H54 (cell line): Measurements from ENCODE around the gene SDC4.

Experiments used
- DNase-seq: peaks from one replicate; pipeline ENCODE4 v3.0.0; 2011; ENCODE audit warnings: low spot score, mixed read lengths; ENCODE audit not compliant: insufficient read length
- FAIRE-seq: peaks from 3 replicates; lab custom pipeline; 2011; peaks lifted over from hg19 to GRCh38; lab: Jason Lieb, UNC
- POLR2A ChIP-seq: IDR thresholded peaks from 2 replicates; pipeline ENCODE4 v1.6.1; 2011; ENCODE audit warnings: low read depth, mild to moderate bottlenecking, low read length

The SDC4 gene

DNA sequence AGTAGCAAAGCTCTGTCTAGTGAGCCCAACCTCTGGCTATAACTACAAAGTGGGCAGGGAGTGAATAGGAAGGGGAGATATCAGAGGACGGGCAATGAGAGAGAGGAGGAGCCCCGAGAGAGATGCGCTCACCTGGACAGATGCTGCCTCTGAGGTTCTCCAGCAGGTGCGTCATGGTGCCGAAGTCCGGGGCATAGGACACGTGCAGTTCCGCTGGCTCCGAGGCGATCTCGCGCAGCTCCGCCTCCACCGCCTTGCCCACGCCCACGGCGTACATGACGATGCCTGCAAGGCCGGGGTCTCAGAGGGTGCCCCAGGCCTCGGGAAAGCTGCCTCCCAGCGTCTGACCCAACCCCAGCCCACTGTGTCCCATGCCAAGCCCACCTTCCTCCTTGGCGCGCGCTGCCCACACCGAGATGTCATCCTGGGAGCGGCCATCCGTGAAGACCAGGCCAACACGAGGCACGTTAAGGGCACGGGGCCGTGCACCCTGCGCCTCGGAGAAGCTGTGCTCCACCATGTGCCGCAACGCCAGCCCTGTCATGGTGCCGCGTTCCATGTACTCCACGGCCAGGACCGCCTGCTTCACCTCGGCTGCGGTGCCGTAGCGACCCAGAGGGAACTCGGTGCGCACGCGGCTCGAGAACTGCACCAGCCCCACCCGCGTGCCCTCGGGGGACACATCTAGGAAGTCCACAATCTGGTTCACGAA is 50.3 kb downstream of the SDC4 start:
- TF ChIP-seq POLR2A = no peak
- DNase-seq = no peak
- no peak for FAIRE-seq

GRCh38 chr20:45294659-45295058 is 53.6 kb downstream of the SDC4 start:
- DNase-seq (no peak), FAIRE-seq (no peak)
- TF ChIP-seq POLR2A = no peak

- DNase-seq = no peak
- FAIRE-seq = no peak
- TF ChIP-seq POLR2A = no peak
Measured at GRCh38 chr20:45294003-45294368, 54.2 kb downstream of the SDC4 start.

GRCh38 chr20:45293041-45294002 is 54.9 kb downstream of the SDC4 start:
- FAIRE-seq (no peak), DNase-seq (peak; percentile 71)
- TF ChIP-seq POLR2A = peak; percentile 23; the same call in 1 of the 2 replicates

- no peak for DNase-seq
- no peak for TF ChIP-seq POLR2A
- FAIRE-seq = no peak
Measured at GRCh38 chr20:45292343-45292742, 55.9 kb downstream of the SDC4 start.

GRCh38 chr20:45291526-45291925 is 56.7 kb downstream of the SDC4 start:
- FAIRE-seq (no peak), DNase-seq (no peak)
- no peak for TF ChIP-seq POLR2A

GRCh38 chr20:45290677-45291355 is 57.4 kb downstream of the SDC4 start:
- DNase-seq (peak; percentile 88), FAIRE-seq (no peak)
- TF ChIP-seq POLR2A = no peak

GRCh38 chr20:45289942-45290676 is 58.1 kb downstream of the SDC4 start:
- DNase-seq (no peak), FAIRE-seq (no peak)
- no peak for TF ChIP-seq POLR2A

GRCh38 chr20:45288860-45289259 is 59.4 kb downstream of the SDC4 start:
- no peak for FAIRE-seq
- TF ChIP-seq POLR2A = no peak
- DNase-seq = no peak

GRCh38 chr20:45288376-45288775 is 59.8 kb downstream of the SDC4 start:
- TF ChIP-seq POLR2A = no peak
- DNase-seq (no peak), FAIRE-seq (no peak)

- no peak for TF ChIP-seq POLR2A
- no peak for DNase-seq
- FAIRE-seq = no peak
Measured at GRCh38 chr20:45283551-45284057, 64.6 kb downstream of the SDC4 start.

GRCh38 chr20:45282700-45283550 is 65.3 kb downstream of the SDC4 start:
- FAIRE-seq = no peak
- no peak for TF ChIP-seq POLR2A
- DNase-seq = no peak
